Measurements from ENCODE around the gene SNAPC3. TPM values are rescaled to one million over a fixed set of nuclear protein-coding genes. Genes with fewer than 3 reads are reported as not detected.
A peak's percentile ranks its signal among the peaks of the same experiment; 100 is the strongest.
"Not testable (repeated sequence)": the region's sequence is repeated elsewhere in the genome, so short reads cannot be mapped to it uniquely, and the experiment has no call there.

Gene SNAPC3
- total RNA-seq = 10 to 100 TPM; 22.6 to 23.6 TPM
- long read RNA-seq, full-length matches to known transcripts = 34 of 40 reads
- long read RNA-seq, partial matches to known transcripts = 0 of 40 reads
- long read RNA-seq, other reads (novel, unspliced or antisense) = 6 of 40 reads

- DNase-seq (peak; percentile 95), ATAC-seq (peak; percentile 99 to 100)
- intact Hi-C loops (cut with DNase I) = loop anchor here in 1 of 2 donors (5.0 to 10.0 kb wide), 2 partner anchors 115 to 148 kb away; partner anchors contain the start of gene TTC39B
These were observed at the start of gene SNAPC3 for GRCh38 chr9:15422372-15423230. TSS of gene SNAPC3 (plus strand) at chr9:15422876. CDS start at chr9:15422880, 4 bp downstream.

GRCh38 chr9:15373881-15374280 lies 48.8 kb upstream of the SNAPC3 start:
- ATAC-seq = no peak
- intact Hi-C loops (cut with DNase I) = no loop called here

DNA sequence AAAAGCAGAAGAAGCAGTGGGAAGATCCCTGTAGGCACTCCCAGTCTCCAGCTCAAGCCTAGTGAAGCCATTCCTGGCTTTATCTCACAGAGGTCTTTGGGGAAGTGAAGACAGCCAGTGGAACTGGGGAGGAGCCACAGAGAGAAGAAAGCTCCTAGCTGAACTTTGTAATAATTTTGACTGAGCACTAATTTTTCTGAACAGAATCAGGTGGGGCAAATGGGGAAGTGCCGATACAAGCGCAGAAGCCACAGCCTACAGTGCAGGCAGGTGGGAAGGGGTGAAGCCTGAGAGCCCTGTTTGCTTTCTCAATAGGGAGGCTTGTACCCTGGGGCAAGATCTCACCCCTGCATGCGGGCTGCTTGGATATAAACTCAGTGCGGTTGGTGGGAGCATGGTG lies 48.4 kb upstream of the SNAPC3 start:
- ATAC-seq (no peak), DNase-seq (no peak)
- intact Hi-C loops (cut with DNase I) = no loop called here

More at GRCh38 chr9:15373881-15374280, 48.8 kb upstream of the SNAPC3 start:
- DNase-seq = no peak

DNA sequence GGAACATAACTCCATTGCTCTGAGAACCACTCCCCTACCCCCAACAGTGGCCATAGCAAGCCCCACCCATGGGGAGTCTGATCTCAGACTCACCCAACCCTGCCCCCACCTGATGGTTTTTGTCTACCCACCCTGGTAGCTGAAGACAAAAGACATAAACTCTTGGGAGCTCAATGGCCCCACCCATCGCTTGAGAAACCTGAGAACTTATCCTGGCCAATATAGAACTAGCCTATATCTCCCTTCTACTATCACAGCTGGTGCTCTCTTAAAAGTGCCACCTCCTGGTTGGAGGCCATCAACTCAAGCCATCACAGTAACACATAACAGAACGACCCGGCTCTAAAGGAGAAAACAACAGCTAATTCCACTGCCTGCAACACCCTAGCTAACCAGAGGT lies 47.9 kb upstream of the SNAPC3 start:
- ATAC-seq (no peak), DNase-seq (no peak)
- intact Hi-C loops (cut with DNase I) = no loop called here

DNA sequence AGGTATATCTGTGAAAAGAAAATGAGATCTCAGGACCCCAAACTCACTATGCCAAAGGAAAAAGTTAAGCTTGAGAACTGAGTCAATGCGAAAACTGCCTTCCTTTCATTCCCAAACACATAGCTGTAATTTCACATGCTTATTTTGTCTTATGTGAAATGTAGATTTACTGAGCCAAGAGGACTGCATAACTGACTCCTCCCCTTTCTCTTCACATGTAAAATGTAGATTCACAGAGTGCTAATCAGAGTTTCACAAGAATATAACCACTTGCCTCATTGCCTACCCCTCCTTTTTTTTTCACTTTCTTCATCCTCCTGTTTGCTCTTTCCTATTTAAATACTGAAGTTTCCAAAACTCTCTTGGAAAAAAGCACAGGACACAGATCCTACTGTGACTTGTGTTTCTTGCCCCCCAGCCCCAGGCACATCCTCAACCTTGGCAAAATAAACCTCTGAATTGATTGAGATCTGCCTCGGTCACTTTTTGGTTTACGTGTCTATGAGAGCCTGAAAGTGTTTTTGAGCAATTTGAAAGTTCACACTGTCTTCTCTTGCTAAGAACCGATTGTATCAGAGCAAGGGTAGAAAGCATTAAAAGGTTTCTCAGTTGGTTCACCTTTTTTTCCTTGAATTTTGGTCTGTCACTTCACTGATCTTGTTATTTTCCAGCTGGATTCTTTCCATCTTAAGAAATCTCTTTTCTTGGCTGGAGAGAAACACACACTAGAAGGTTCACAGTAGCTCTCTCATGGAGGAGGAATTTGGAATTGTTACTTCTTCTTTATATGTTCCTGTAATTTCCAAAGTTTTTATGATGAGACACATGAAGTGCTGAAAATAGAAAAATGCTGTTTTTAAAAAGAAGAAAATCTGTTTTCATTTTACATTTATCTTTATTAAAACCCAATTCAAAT lies 44.8 kb upstream of the SNAPC3 start:
- ATAC-seq (no peak), DNase-seq (no peak)
- intact Hi-C loops (cut with DNase I) = no loop called here

GRCh38 chr9:15379317-15379716 lies 43.4 kb upstream of the SNAPC3 start:
- ATAC-seq; DNase-seq; intact Hi-C loops (cut with DNase I): not testable (repeated sequence)

DNA sequence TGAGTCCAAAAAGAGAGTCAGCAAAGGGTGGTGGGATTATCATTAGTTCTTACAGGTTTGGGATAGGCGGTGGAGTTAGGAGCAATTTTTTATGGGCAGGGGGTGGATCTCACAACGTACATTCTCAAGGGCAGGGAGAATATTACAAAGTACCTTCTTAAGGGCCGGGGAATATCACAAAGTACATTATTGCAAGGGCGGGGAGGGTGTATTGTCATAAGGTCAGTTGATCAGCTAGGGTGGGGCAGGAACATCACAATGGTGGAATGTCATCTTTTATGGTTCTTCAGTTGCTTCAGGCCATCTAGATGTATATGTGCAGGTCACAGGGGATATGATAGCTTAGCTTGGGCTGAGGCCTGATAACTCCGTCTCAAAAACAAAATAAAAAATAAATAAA lies 42.8 kb upstream of the SNAPC3 start:
- DNase-seq; intact Hi-C loops (cut with DNase I); ATAC-seq: not testable (repeated sequence)

DNA sequence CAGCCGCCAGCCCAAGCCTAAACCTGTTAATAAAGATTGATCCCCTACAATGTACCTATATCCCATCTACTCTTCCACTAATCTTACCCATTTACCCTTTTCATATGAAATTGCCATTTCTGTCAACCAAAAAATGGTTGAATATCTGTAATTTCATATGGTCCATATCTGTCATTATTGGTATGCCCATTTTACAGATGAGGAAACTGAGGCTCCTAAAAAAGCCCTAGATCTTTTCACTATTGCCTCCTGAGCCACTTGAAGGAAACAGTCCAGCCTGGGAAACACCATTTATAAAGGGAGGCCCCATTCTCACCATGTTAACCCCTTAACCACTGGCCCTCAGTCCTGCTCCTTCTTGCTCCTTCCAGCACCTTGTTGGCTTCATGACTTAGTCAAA lies 41.2 kb upstream of the SNAPC3 start:
- ATAC-seq = no peak
- no peak for DNase-seq
- intact Hi-C loops (cut with DNase I) = no loop called here

- ATAC-seq (no peak), DNase-seq (no peak)
- intact Hi-C loops (cut with DNase I) = no loop called here
These were observed 36.2 kb upstream of the SNAPC3 start for GRCh38 chr9:15386465-15386864.

GRCh38 chr9:15389173-15389572 lies 33.5 kb upstream of the SNAPC3 start:
- ATAC-seq (no peak), DNase-seq (no peak)
- intact Hi-C loops (cut with DNase I) = no loop called here

- DNase-seq = no peak
- no peak for ATAC-seq
- intact Hi-C loops (cut with DNase I) = no loop called here
These were observed 33.0 kb upstream of the SNAPC3 start for GRCh38 chr9:15389631-15390030.

- ATAC-seq (no peak), DNase-seq (no peak)
- intact Hi-C loops (cut with DNase I) = no loop called here
These were observed 32.5 kb upstream of the SNAPC3 start for GRCh38 chr9:15390201-15390600.

DNA sequence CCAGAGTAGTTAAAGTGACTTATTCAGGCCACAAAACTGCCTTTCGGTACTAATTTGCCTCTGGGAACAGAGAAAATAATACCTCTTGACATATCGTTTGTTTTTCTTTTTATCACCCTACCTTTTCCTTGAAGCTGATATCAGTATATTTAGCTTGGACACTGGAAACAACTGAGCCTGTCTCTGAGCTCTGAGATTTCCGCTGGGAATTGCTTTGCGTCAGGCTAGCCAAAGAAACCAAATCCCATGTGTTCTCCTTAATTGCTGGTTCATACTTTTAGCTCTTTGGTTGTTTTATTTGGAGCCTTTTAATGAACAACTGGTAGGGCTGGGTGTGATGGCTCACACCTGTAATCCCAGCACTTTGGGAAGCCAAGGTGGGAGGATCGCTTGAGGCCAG lies 30.3 kb upstream of the SNAPC3 start:
- intact Hi-C loops (cut with DNase I) = no loop called here
- ATAC-seq (no peak), DNase-seq (no peak)

DNA sequence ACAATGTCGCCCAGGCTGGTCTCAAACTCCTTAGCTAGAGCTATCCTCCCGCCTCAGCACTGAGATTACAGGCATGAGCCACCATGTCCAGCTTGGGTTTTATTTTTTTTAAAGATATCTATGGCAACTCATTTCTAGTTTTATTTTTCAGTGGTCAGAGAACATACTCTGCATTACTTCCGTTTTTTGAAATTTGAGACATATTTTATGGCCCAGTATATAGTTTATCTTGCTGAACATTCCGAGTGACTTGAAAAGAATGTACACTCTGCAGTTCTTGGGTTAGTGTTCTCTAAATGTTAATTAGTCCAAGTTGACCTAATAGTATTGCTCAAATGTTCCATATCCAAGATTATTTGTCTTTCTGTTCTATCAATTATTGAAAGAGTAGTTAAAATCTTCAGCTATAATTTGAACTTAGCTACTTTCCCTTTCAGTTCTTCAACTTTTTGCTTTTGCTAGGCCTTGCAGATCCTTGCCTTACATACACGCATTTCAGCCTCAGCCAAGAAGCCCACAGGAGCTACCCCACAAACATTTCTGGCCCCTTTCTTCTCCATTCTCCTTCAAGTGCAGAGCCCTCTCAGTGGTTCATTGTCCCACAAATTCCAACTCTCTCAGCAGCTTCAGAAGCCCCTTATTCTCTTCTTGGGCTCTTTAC lies 22.3 kb upstream of the SNAPC3 start:
- ATAC-seq (no peak), DNase-seq (no peak)
- intact Hi-C loops (cut with DNase I) = no loop called here

- no peak for DNase-seq
- ATAC-seq = no peak
- intact Hi-C loops (cut with DNase I) = no loop called here
These were observed 21.4 kb upstream of the SNAPC3 start for GRCh38 chr9:15401266-15401665.

GRCh38 chr9:15403155-15403554 lies 19.5 kb upstream of the SNAPC3 start:
- ATAC-seq (no peak), DNase-seq (no peak)
- intact Hi-C loops (cut with DNase I) = no loop called here

GRCh38 chr9:15404171-15404570 lies 18.5 kb upstream of the SNAPC3 start:
- ATAC-seq (no peak), DNase-seq (no peak)
- intact Hi-C loops (cut with DNase I) = no loop called here

GRCh38 chr9:15416880-15417279 lies 5.8 kb upstream of the SNAPC3 start:
- ATAC-seq (peak; percentile 38 to 44), DNase-seq (no peak)
- intact Hi-C loops (cut with DNase I) = no loop called here

- ATAC-seq (no peak), DNase-seq (no peak)
- intact Hi-C loops (cut with DNase I) = no loop called here
These were observed 5.0 kb upstream of the SNAPC3 start for GRCh38 chr9:15417626-15418025.

Data from left cardiac atrium (tissue), 4 donors.